LNCAP (cell line): ENCODE data around the gene DZIP1.
A peak's percentile ranks its signal among the peaks of the same experiment; 100 is the strongest.

Experiments
- CTCF ChIP-seq: fragments of 450-650 bp; IDR thresholded peaks from 2 replicates; pipeline ENCODE4 v1.5.1; 2017; ENCODE audit warnings: mild to moderate bottlenecking

The DZIP1 gene

GRCh38 chr13:95636853-95637252 is 7.7 kb downstream of the DZIP1 start:
- TF ChIP-seq CTCF, result no peak

- no peak for TF ChIP-seq CTCF
Measured at GRCh38 chr13:95630593-95630992, 13.9 kb downstream of the DZIP1 start.

- TF ChIP-seq CTCF, result no peak
Measured at GRCh38 chr13:95629071-95629470, 15.4 kb downstream of the DZIP1 start.

- no peak for TF ChIP-seq CTCF
Measured at GRCh38 chr13:95628488-95628887, 16.0 kb downstream of the DZIP1 start.

- no peak for TF ChIP-seq CTCF
Measured at GRCh38 chr13:95627590-95627989, 16.9 kb downstream of the DZIP1 start.

- TF ChIP-seq CTCF, result no peak
Measured at GRCh38 chr13:95626768-95627167, 17.7 kb downstream of the DZIP1 start.

- peak; percentile 57 for TF ChIP-seq CTCF
Measured at GRCh38 chr13:95624020-95624419, 20.5 kb downstream of the DZIP1 start.

- no peak for TF ChIP-seq CTCF
Measured at GRCh38 chr13:95623141-95623540, 21.4 kb downstream of the DZIP1 start.
